HG03565 (cell line): Measurements from ENCODE around the gene C18orf63.

Experiments
- ATAC-seq: cut with Tn5 transposase; IDR thresholded peaks from one replicate; pipeline ENCODE4 v1.9.1; 2021; ENCODE audit warnings: mild to moderate bottlenecking, moderate library complexity; ENCODE audit not compliant: unreplicated experiment

Gene C18orf63

GRCh38 chr18:74402806-74403433 is 87.3 kb downstream of the C18orf63 start:
- no peak for ATAC-seq

GRCh38 chr18:74407888-74408287 is 92.2 kb downstream of the C18orf63 start:
- ATAC-seq = no peak
